IMR-90 (cell line): ENCODE data around the gene CALML3. TPM values are rescaled to one million over a fixed set of nuclear protein-coding genes. Genes with fewer than 3 reads are reported as not detected.

Experiments used
- ATAC-seq: fragments of 200-7000 bp; cut with Tn5 transposase; 2 replicates; pipeline ENCODE4 v1.9.1; 2020; ENCODE audit warnings: low read depth, mild to moderate bottlenecking, moderate library complexity
- BruUV-seq: library from RNA; stranded (reverse); fragments of 400-500 nt; replicated peaks from 2 replicates; lab custom pipeline; 2021; lab: Mats Ljungman, UMichigan
- CTCF ChIA-PET: fragments of 300-600 bp; formaldehyde crosslinking; extraction: SDS; loops from one replicate; lab custom pipeline; 2021; ENCODE audit warnings: antibody characterized with exemption; lab: Yijun Ruan, JAX
- POLR2A ChIA-PET: fragments of 300-600 bp; sonication (Branson Sonifier 250); formaldehyde crosslinking; loops from one replicate; lab custom pipeline; 2022; ENCODE audit warnings: antibody characterized with exemption; ENCODE audit not compliant: unreplicated experiment; lab: Charles Lee
- DNase-seq: peaks from one replicate; pipeline ENCODE4 v3.0.0; 2013
- H2AFZ ChIP-seq: replicated peaks from 2 replicates; pipeline ENCODE3; 2013; ENCODE audit warnings: low read length, mild to moderate bottlenecking; ENCODE audit not compliant: poor library complexity
- H2AK5ac ChIP-seq: 2 replicates; pipeline ENCODE4 v1.6.1; 2013; ENCODE audit warnings: low read depth, low read length, inconsistent platforms
- H2AK9ac ChIP-seq: replicated peaks from 2 replicates; pipeline ENCODE3; 2013; ENCODE audit warnings: mild to moderate bottlenecking, low read depth, low read length, moderate library complexity; ENCODE audit not compliant: poor library complexity
- H2BK120ac ChIP-seq: 2 replicates; pipeline ENCODE4 v1.6.1; 2013; ENCODE audit warnings: low read depth, low read length, inconsistent platforms
- H2BK15ac ChIP-seq: 3 replicates; pipeline ENCODE4 v1.6.1; 2013; ENCODE audit warnings: low read depth, low read length, inconsistent platforms
- H2BK20ac ChIP-seq: 2 replicates; pipeline ENCODE4 v1.6.1; 2013; ENCODE audit warnings: low read depth, mild to moderate bottlenecking, inconsistent platforms, low read length, moderate library complexity
- H2BK5ac ChIP-seq: 2 replicates; pipeline ENCODE4 v1.6.1; 2013; ENCODE audit warnings: mild to moderate bottlenecking, low read depth, low read length, inconsistent platforms; ENCODE audit not compliant: poor library complexity, severe bottlenecking
- H3K14ac ChIP-seq: replicated peaks from 2 replicates; pipeline ENCODE4 v1.6.1; 2013; ENCODE audit warnings: low read depth, low read length, inconsistent platforms
- H3K18ac ChIP-seq: 2 replicates; pipeline ENCODE4 v1.6.1; 2013; ENCODE audit warnings: low read depth, low read length, control low read depth
- H3K23ac ChIP-seq: 2 replicates; pipeline ENCODE4 v1.6.1; 2013; ENCODE audit warnings: low read depth, low read length, inconsistent platforms
- H3K27ac ChIP-seq: 2 replicates; pipeline ENCODE4 v1.5.1; 2013; ENCODE audit warnings: mild to moderate bottlenecking, control low read depth, low read length; ENCODE audit not compliant: insufficient read depth
- H3K27me3 ChIP-seq: 2 replicates; pipeline ENCODE4 v1.6.1; 2013; ENCODE audit warnings: low read length; ENCODE audit not compliant: control insufficient read depth, insufficient read depth
- H3K36me3 ChIP-seq: 2 replicates; pipeline ENCODE4 v1.6.1; 2013; ENCODE audit warnings: low read length, mixed read lengths; ENCODE audit not compliant: control insufficient read depth, insufficient read depth
- H3K4ac ChIP-seq: 2 replicates; pipeline ENCODE4 v1.6.1; 2013; ENCODE audit warnings: low read depth, low read length, inconsistent platforms
- H3K4me1 ChIP-seq: 2 replicates; pipeline ENCODE4 v1.6.1; 2013; ENCODE audit warnings: low read length, mixed read lengths; ENCODE audit not compliant: control insufficient read depth, insufficient read depth
- H3K4me2 ChIP-seq: 2 replicates; pipeline ENCODE4 v1.6.1; 2013; ENCODE audit warnings: low read depth, mild to moderate bottlenecking, control low read depth, low read length, moderate library complexity
- H3K4me3 ChIP-seq: 2 replicates; pipeline ENCODE4 v1.5.1; 2013; ENCODE audit warnings: low read depth, mild to moderate bottlenecking, control low read depth, low read length, moderate library complexity; ENCODE audit not compliant: insufficient read depth
- H3K56ac ChIP-seq: 2 replicates; pipeline ENCODE4 v1.6.1; 2013; ENCODE audit warnings: low read length, inconsistent platforms; ENCODE audit not compliant: insufficient read depth; ENCODE audit errors: extremely low read depth
- H3K79me1 ChIP-seq, 2 experiments: 2 replicates each; pipeline ENCODE4 v1.6.1; 2013; ENCODE audit warnings: low read length in 2 of 2, inconsistent platforms in 1 of 2, low read depth in 1 of 2
- H3K9ac ChIP-seq: 2 replicates; pipeline ENCODE4 v1.6.1; 2013; ENCODE audit warnings: low read depth, low read length, control low read depth
- H3K9me1 ChIP-seq: 2 replicates; pipeline ENCODE4 v1.6.1; 2013; ENCODE audit warnings: low read length, inconsistent platforms; ENCODE audit not compliant: insufficient read depth
- H3K9me3 ChIP-seq: 2 replicates; pipeline ENCODE4 v1.6.1; 2013; ENCODE audit warnings: low read length; ENCODE audit not compliant: control insufficient read depth, insufficient read depth
- H4K20me1 ChIP-seq: 2 replicates; pipeline ENCODE4 v1.6.1; 2013; ENCODE audit warnings: low read length, inconsistent platforms; ENCODE audit not compliant: insufficient read depth
- H4K5ac ChIP-seq: 2 replicates; pipeline ENCODE4 v1.6.1; 2013; ENCODE audit warnings: mild to moderate bottlenecking, low read depth, low read length, control low read depth
- H4K8ac ChIP-seq, 2 experiments: 2 replicates each; pipeline ENCODE4 v1.6.1; 2013; ENCODE audit warnings: low read depth in 2 of 2, low read length in 2 of 2, control low read depth in 1 of 2, inconsistent platforms in 1 of 2
- H4K91ac ChIP-seq: 2 replicates; pipeline ENCODE4 v1.6.1; 2013; ENCODE audit warnings: low read depth, low read length, inconsistent platforms; ENCODE audit not compliant: insufficient read depth
- BHLHE40 ChIP-seq: fragments of 150-350 bp; IDR thresholded peaks from 2 replicates; pipeline ENCODE4 v1.6.1; 2016; ENCODE audit warnings: mild to moderate bottlenecking, low read depth, low read length
- FOS ChIP-seq: fragments of 150-350 bp; IDR thresholded peaks from 2 replicates; pipeline ENCODE4 v1.6.1; 2016; ENCODE audit warnings: low read depth, low read length
- MAFK ChIP-seq: IDR thresholded peaks from 2 replicates; pipeline ENCODE4 v1.6.1; 2012; ENCODE audit warnings: low read depth, low read length, improper control_type of control experiment
- MAZ ChIP-seq: IDR thresholded peaks from 2 replicates; pipeline ENCODE4 v1.6.1; 2012; ENCODE audit warnings: low read depth, mild to moderate bottlenecking, low read length, improper control_type of control experiment, moderate library complexity, borderline replicate concordance
- NFE2L2 ChIP-seq: fragments of 150-350 bp; IDR thresholded peaks from 2 replicates; pipeline ENCODE4 v1.6.1; 2016; ENCODE audit warnings: low read depth, mild to moderate bottlenecking, low read length
- POLR2A ChIP-seq: IDR thresholded peaks from 2 replicates; pipeline ENCODE4 v1.6.1; 2012; ENCODE audit warnings: mild to moderate bottlenecking, low read depth, low read length
- RCOR1 ChIP-seq: IDR thresholded peaks from 2 replicates; pipeline ENCODE4 v1.6.1; 2012; ENCODE audit warnings: mild to moderate bottlenecking, low read length, improper control_type of control experiment; ENCODE audit not compliant: insufficient replicate concordance
- RFX5 ChIP-seq: IDR thresholded peaks from 2 replicates; pipeline ENCODE4 v1.8.0; 2012; ENCODE audit warnings: low read depth, mild to moderate bottlenecking, low read length, moderate library complexity
- SMC3 ChIP-seq: fragments of 150-350 bp; IDR thresholded peaks from 2 replicates; pipeline ENCODE4 v1.6.1; 2016; ENCODE audit warnings: low read depth, mild to moderate bottlenecking, antibody characterized with exemption, low read length, moderate library complexity
- WGBS, 2 experiments: methylation state at CpG; one replicate each; pipeline versions ENCODE4 v1.1.5 to v1.1.7; 2013; ENCODE audit warnings: missing lambda C conversion rate in 2 of 2; ENCODE audit not compliant: insufficient read length in 1 of 2; ENCODE audit errors: extremely low coverage in 2 of 2; 5-methylcytosine and 5-hydroxymethylcytosine counted together
- dilution Hi-C: fragments of 300-500 bp; cut with HindIII; formaldehyde crosslinking; loops from one replicate; pipeline ENCODE4 v1.14.3; 2018; ENCODE audit warnings: low sequenced_read_pairs; ENCODE audit not compliant: unreplicated experiment
- in situ Hi-C: fragments of 300-500 bp; cut with MboI; formaldehyde crosslinking; loops from 3 replicates; pipeline ENCODE4 v1.14.3; 2019; ENCODE audit warnings: low sequenced_read_pairs, inconsistent platforms, mixed read lengths
- intact Hi-C: fragments of 100-400 bp; cut with micrococcal nuclease; formaldehyde crosslinking; loops from 2 replicates; pipeline ENCODE4 v1.10.0; 2022
- polyA plus RNA-seq, 3 experiments: library from polyadenylated mRNA; depleted of rRNA; stranded (reverse); fragments of >200 nt; gene quantifications; 2 replicates each; pipeline ENCODE4 v1.2.3, GENCODE V29; 2012; ENCODE audit warnings: low replicate concordance in 1 of 3
- total RNA-seq: library from RNA; depleted of rRNA; stranded (reverse); fragments of >200 nt; gene quantifications from 2 replicates; pipeline ENCODE4 v1.2.3, GENCODE V29; 2012
- TF ChIP-seq, protein P1 (sequence below): conservative IDR thresholded peaks from 2 replicates; pipeline ENCODE4 v1.5.1; 2012; ENCODE audit warnings: mild to moderate bottlenecking, low read depth, low read length, improper control_type of control experiment

Gene CALML3
- total and polyA plus RNA-seq, 2 of the 4 experiments (the other 2 are of a cell fraction): not detected

DNA sequence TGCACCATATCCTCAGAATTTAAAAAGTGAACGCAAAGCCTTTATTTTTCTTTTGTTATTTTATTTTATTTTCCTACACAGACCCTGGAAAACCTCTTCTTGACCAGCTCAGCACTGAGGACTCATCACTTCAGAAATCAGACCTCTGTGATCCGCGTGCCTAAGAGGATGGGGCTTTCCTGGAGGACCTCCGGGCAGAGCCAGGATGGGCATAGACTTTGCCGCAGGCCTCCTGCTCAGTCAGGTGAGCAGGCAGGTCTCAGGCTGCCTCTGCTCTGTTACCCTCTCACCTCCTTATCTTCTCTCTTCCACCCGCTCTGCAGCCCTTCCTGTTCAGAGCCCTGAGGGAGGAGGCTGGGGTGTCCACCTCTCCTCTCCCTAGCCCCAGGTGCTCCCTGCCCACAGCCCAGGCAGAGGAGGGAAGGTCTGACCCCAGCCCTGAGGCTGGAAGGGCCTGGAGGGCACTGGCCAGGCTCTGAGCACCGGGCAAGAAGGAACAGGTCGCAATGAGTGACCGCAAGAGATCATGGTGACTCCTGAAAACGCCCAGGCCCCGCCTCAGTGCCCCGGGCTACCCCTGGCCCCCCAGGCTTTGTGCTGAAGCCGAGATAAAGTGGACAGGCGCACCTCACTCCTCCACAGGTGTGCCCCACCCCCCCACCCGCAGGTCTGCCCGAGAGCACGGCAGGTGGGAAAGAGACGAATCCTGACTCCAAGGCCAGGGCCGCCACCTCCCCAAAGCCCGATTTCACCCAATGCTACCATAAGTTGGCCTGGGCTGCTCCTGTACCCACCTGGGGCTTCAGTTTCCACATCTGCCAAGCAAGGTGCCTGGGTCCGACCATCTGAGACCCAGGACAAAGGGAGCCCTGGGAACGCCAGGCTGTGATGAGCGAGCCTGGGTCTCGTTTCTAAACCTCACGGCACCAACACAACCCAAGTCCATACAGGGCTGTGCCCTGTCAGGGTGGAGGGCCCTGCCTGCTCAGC, 28.2 kb upstream of the CALML3 start (continued):
- TF ChIP-seq RCOR1 (no peak), BHLHE40 (no peak)

DNA sequence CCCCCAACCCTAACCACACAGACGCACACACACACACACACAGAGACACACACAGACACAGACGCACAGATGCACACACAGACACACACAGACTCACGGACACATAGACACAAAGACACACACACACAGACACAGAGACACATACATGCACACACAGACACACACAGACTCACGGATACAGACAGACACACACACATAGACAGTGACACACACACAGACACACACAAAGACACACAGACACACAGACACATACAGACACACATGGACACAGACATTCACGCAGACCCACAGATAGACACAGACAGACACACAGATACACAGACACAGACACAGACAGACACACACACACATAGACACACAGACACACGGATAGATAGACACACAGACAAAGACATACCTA, 27.5 kb upstream of the CALML3 start:
- Histone ChIP-seq H3K4me2 (no peak overlapping the region), H3K27me3 (peaks cover 26% of the 10 kb centered on the region), H2AFZ (no peak overlapping the region), H3K4ac (no peak overlapping the region), H4K5ac (no peak overlapping the region), H3K18ac (no peak overlapping the region), H2BK20ac (no peak overlapping the region), H2BK15ac (no peak overlapping the region), H3K14ac (0 out of 2 replicates have a peak overlapping the region, but pooled peaks have one; percentile 15), H2AK9ac (peak overlapping the region; percentile 13), H3K23ac (no peak overlapping the region), H3K4me1 (no peaks in the 10 kb centered on the region), H4K91ac (no peak overlapping the region), H2AK5ac (peak overlapping the region; percentile 75), H3K56ac (no peak overlapping the region), H3K9me3 (peaks cover 2% of the 10 kb centered on the region), H3K79me1 (no peaks in the 10 kb centered on the region), H4K20me1 (no peaks in the 10 kb centered on the region), H3K36me3 (no peaks in the 10 kb centered on the region), H3K27ac (no peak overlapping the region), H4K8ac (no peak overlapping the region), H3K9me1 (0 out of 2 replicates have a peak, but pooled peaks cover 9% of the 10 kb centered on the region), H2BK120ac (no peak overlapping the region), H3K9ac (no peak overlapping the region), H3K4me3 (no peak overlapping the region), H2BK5ac (peak overlapping the region; percentile 70)
- ATAC-seq (no peak), DNase-seq (no peak)
- ChIA-PET CTCF (no interaction called here), POLR2A (no interaction called here)
- no TSS peak for BruUV-seq
- in situ Hi-C loops: no loop called here
- dilution Hi-C loops: no loop called here
- 73% methylated on average over 2 of the region's 6 CpGs; no CpG with 5 or more reads in 1 of the 2 experiments for WGBS, 2 experiments
- TF ChIP-seq NFE2L2 (no peak), RFX5 (no peak), MAFK (no peak), POLR2A (no peak), FOS (no peak), SMC3 (no peak), MAZ (no peak)
- TF ChIP-seq, protein P1, sequence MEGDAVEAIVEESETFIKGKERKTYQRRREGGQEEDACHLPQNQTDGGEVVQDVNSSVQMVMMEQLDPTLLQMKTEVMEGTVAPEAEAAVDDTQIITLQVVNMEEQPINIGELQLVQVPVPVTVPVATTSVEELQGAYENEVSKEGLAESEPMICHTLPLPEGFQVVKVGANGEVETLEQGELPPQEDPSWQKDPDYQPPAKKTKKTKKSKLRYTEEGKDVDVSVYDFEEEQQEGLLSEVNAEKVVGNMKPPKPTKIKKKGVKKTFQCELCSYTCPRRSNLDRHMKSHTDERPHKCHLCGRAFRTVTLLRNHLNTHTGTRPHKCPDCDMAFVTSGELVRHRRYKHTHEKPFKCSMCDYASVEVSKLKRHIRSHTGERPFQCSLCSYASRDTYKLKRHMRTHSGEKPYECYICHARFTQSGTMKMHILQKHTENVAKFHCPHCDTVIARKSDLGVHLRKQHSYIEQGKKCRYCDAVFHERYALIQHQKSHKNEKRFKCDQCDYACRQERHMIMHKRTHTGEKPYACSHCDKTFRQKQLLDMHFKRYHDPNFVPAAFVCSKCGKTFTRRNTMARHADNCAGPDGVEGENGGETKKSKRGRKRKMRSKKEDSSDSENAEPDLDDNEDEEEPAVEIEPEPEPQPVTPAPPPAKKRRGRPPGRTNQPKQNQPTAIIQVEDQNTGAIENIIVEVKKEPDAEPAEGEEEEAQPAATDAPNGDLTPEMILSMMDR: no peak
- intact Hi-C loops: no loop called here
